GM18870 (cell line): ENCODE measurements around the gene KLF1.
"Not testable (repeated sequence)": the region's sequence is repeated elsewhere in the genome, so short reads cannot be mapped to it uniquely, and the experiment has no call there.

Experiments used
- ATAC-seq: cut with Tn5 transposase; IDR thresholded peaks from one replicate; pipeline ENCODE4 v1.9.1; 2021; ENCODE audit warnings: moderate library complexity; ENCODE audit not compliant: unreplicated experiment

KLF1 gene

GRCh38 chr19:12886969-12887747 is at the start of gene KLF1:
TSS of gene KLF1 (minus strand) at chr19:12887201. CDS start at chr19:12887140, 61 bp downstream.
- ATAC-seq: no peak

GRCh38 chr19:12936582-12936981 is 49.6 kb upstream of the KLF1 start:
- no peak for ATAC-seq

GRCh38 chr19:12935071-12935470 is 48.1 kb upstream of the KLF1 start:
- ATAC-seq: no peak

- peak; percentile 38 for ATAC-seq
These were observed 46.5 kb upstream of the KLF1 start, which contains the start of gene FARSA for GRCh38 chr19:12933287-12934072. TSS of gene FARSA (minus strand) at chr19:12933711. CDS start at chr19:12933696, 15 bp downstream.

GRCh38 chr19:12932392-12933286 is 45.6 kb upstream of the KLF1 start:
- ATAC-seq: no peak

GRCh38 chr19:12930002-12930645 is 43.1 kb upstream of the KLF1 start:
- no peak for ATAC-seq

- no peak for ATAC-seq
These were observed 37.8 kb upstream of the KLF1 start for GRCh38 chr19:12924621-12925310.

GRCh38 chr19:12922959-12923358 is 36.0 kb upstream of the KLF1 start:
- ATAC-seq: no peak

GRCh38 chr19:12921047-12921446 is 34.0 kb upstream of the KLF1 start:
- ATAC-seq: no peak

GRCh38 chr19:12918253-12918652 is 31.3 kb upstream of the KLF1 start:
- no peak for ATAC-seq

- not testable (repeated sequence) for ATAC-seq
These were observed 28.9 kb upstream of the KLF1 start for GRCh38 chr19:12915860-12916259.

GRCh38 chr19:12913851-12914690 is 27.1 kb upstream of the KLF1 start:
- no peak for ATAC-seq

- no peak for ATAC-seq
These were observed 26.1 kb upstream of the KLF1 start for GRCh38 chr19:12913011-12913561.

- ATAC-seq: no peak
These were observed 25.6 kb upstream of the KLF1 start for GRCh38 chr19:12912571-12912970.

GRCh38 chr19:12907166-12907565 is 20.2 kb upstream of the KLF1 start:
- ATAC-seq: no peak

GRCh38 chr19:12899891-12900518 is 13.0 kb upstream of the KLF1 start:
- ATAC-seq: peak; percentile 66

- ATAC-seq: no peak
These were observed 9.5 kb upstream of the KLF1 start for GRCh38 chr19:12896460-12896859.

- ATAC-seq: no peak
These were observed 6.6 kb upstream of the KLF1 start for GRCh38 chr19:12893582-12893981.
